ENCODE results near the gene ASTN2.

DNA sequence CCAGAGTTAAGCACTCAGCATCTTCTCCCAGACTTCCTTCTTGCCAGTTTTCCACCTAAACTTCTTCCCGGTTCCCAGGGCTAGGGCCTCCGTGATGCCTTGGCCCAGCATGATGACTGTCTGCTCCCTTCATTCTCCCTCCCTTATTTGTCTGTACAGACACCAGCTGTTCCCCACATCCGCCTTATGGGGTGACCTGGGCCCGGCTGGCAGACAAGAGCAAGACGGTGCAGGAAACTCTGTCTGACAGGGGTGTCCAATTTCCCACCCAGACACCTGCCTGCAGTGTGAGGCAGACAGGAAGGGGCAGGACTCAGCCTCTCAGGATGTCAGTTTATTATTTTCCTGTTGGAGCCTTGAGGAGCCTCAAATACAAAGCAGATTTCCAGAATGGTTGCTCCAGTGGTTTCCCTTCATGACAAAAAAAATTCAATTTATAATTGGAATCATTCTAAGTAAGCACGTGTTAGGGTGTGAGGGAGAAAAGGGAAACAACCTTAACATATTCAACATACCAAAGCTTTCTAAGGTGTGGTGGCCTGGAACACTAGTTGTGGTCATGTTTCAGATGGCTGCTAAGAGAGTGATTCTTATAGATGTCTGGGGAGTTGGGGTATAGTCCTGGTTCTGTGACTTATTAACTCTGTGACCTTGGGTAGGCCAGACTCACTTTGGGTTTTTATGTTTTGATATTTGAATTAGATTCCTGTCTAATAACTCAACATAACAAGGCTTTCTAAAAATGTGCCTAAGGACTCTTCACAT, 1026.7 kb downstream of the ASTN2 start:
- TF ChIP-seq, protein P1, sequence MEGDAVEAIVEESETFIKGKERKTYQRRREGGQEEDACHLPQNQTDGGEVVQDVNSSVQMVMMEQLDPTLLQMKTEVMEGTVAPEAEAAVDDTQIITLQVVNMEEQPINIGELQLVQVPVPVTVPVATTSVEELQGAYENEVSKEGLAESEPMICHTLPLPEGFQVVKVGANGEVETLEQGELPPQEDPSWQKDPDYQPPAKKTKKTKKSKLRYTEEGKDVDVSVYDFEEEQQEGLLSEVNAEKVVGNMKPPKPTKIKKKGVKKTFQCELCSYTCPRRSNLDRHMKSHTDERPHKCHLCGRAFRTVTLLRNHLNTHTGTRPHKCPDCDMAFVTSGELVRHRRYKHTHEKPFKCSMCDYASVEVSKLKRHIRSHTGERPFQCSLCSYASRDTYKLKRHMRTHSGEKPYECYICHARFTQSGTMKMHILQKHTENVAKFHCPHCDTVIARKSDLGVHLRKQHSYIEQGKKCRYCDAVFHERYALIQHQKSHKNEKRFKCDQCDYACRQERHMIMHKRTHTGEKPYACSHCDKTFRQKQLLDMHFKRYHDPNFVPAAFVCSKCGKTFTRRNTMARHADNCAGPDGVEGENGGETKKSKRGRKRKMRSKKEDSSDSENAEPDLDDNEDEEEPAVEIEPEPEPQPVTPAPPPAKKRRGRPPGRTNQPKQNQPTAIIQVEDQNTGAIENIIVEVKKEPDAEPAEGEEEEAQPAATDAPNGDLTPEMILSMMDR (IDR thresholded peaks at IDR 0.05): no peak
- TF ChIP-seq POLR2A (IDR thresholded peaks at IDR 0.05) (no peak), EP300 (IDR thresholded peaks at IDR 0.05) (no peak)
